ENCODE measurements around the gene STAT5A. TPM values are rescaled to one million over a fixed set of nuclear protein-coding genes. Genes with fewer than 3 reads are reported as not detected.

STAT5A gene
- total and polyA plus RNA-seq, 9 of the 15 experiments (the other 6 are each of a cell fraction or from before 2014, with no cell fraction given), result 79.9 to 415 (median 196) TPM

GRCh38 chr17:42309986-42310786, 21.9 kb downstream of the STAT5A start (continued):
- TF ChIP-seq HMG20A (CRISPR knock-in tag; conservative IDR thresholded peaks at IDR 0.05), result no peak
- no peak for TF ChIP-seq CBX8 (IDR thresholded peaks at IDR 0.05; ENCODE audit: borderline replicate concordance, extremely low read depth, low read depth, low read length, poor library complexity, severe bottlenecking)
- TF ChIP-seq, protein P1, sequence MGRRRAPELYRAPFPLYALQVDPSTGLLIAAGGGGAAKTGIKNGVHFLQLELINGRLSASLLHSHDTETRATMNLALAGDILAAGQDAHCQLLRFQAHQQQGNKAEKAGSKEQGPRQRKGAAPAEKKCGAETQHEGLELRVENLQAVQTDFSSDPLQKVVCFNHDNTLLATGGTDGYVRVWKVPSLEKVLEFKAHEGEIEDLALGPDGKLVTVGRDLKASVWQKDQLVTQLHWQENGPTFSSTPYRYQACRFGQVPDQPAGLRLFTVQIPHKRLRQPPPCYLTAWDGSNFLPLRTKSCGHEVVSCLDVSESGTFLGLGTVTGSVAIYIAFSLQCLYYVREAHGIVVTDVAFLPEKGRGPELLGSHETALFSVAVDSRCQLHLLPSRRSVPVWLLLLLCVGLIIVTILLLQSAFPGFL (CRISPR knock-in tag; IDR thresholded peaks at IDR 0.05), result no peak
- no peak for TF ChIP-seq ZNF740 (CRISPR knock-in tag; IDR thresholded peaks at IDR 0.05)
- no peak for TF ChIP-seq ZNF740 (tag; IDR thresholded peaks at IDR 0.05)
- no peak for TF ChIP-seq ZKSCAN8 (CRISPR knock-in tag; IDR thresholded peaks at IDR 0.05)
- TF ChIP-seq E2F4 (CRISPR knock-in tag; IDR thresholded peaks at IDR 0.05; ENCODE audit: low read depth), result no peak
- peak; percentile 9; the same call in 1 of the 2 replicates for TF ChIP-seq THRAP3 (IDR thresholded peaks at IDR 0.05; ENCODE audit: borderline replicate concordance)
- no peak for TF ChIP-seq ZBTB49 (CRISPR knock-in tag; IDR thresholded peaks at IDR 0.05; ENCODE audit: borderline replicate concordance)
- TF ChIP-seq POLR2AphosphoS5 (IDR thresholded peaks at IDR 0.05; ENCODE audit: control insufficient read depth, insufficient read depth, low read depth, low read length), result peak; percentile 49
- TF ChIP-seq, protein P2, sequence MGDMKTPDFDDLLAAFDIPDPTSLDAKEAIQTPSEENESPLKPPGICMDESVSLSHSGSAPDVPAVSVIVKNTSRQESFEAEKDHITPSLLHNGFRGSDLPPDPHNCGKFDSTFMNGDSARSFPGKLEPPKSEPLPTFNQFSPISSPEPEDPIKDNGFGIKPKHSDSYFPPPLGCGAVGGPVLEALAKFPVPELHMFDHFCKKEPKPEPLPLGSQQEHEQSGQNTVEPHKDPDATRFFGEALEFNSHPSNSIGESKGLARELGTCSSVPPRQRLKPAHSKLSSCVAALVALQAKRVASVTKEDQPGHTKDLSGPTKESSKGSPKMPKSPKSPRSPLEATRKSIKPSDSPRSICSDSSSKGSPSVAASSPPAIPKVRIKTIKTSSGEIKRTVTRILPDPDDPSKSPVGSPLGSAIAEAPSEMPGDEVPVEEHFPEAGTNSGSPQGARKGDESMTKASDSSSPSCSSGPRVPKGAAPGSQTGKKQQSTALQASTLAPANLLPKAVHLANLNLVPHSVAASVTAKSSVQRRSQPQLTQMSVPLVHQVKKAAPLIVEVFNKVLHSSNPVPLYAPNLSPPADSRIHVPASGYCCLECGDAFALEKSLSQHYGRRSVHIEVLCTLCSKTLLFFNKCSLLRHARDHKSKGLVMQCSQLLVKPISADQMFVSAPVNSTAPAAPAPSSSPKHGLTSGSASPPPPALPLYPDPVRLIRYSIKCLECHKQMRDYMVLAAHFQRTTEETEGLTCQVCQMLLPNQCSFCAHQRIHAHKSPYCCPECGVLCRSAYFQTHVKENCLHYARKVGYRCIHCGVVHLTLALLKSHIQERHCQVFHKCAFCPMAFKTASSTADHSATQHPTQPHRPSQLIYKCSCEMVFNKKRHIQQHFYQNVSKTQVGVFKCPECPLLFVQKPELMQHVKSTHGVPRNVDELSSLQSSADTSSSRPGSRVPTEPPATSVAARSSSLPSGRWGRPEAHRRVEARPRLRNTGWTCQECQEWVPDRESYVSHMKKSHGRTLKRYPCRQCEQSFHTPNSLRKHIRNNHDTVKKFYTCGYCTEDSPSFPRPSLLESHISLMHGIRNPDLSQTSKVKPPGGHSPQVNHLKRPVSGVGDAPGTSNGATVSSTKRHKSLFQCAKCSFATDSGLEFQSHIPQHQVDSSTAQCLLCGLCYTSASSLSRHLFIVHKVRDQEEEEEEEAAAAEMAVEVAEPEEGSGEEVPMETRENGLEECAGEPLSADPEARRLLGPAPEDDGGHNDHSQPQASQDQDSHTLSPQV (IDR thresholded peaks at IDR 0.05), result peak; percentile 96
- TF ChIP-seq ZZZ3 (IDR thresholded peaks at IDR 0.05), result no peak
- no peak for TF ChIP-seq TAF15 (IDR thresholded peaks at IDR 0.05; ENCODE audit: low read depth, low read length)
- no peak for TF ChIP-seq BRD9 (IDR thresholded peaks at IDR 0.05; ENCODE audit: low read depth, partially characterized antibody)
- no peak for TF ChIP-seq ZNF707 (CRISPR knock-in tag; conservative IDR thresholded peaks at IDR 0.05)

Measured in K562 (cell line).